ENCODE results near the gene ATP8A2. TPM values are rescaled to one million over a fixed set of nuclear protein-coding genes. Genes with fewer than 3 reads are reported as not detected.

ATP8A2 gene
- total and polyA plus RNA-seq, 2 of the 8 experiments (the other 6 are each of a cell fraction or from before 2014, with no cell fraction given): 2.4 to 8.3 TPM

DNA sequence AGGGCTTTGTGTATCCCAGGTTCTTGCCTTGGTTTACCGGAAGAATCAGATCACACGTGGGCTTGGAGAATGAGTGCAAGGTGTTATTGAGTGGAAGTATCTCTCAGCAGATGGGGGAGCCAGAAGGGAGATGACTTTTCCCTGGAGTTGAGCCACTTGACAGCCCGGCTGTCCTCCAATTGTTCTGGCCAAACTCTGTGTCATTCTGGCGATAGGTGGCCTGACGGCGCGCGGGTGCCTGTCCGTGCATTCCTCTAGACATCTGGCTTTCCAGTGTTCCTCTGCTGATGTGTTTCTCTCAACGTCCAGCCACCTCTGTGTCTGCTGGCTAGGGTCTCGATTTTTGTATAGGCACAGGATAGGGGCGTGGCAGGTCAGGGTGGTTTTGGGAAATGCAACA lies 498.2 kb downstream of the ATP8A2 start:
- Histone ChIP-seq H3K23ac (ENCODE audit: insufficient read length) (no peak overlapping the region), H2BK12ac (ENCODE audit: low read depth, low read length) (peak overlapping the region; percentile 18; the same call in 1 of the 2 replicates), H3K4ac (replicated peaks; ENCODE audit: insufficient read length, low read depth, low read length) (no peak overlapping the region), H3K23me2 (ENCODE audit: low read depth, low read length) (no peaks in the 10 kb centered on the region), H4K91ac (replicated peaks; ENCODE audit: insufficient read length, low read length) (no peak overlapping the region), H2AFZ (ENCODE audit: low read length) (no peak overlapping the region), H3K4me2 (ENCODE audit: insufficient read depth in 1 of 2, low read depth in 2 of 2, low read length in 2 of 2) (no peak overlapping the region), H3K27me3 (replicated peaks in 1 of 4; ENCODE audit: control insufficient read depth in 3 of 4, extremely low read depth in 1 of 4, insufficient read depth in 3 of 4, low read length in 3 of 4) (no peaks in the 10 kb centered on the region), H3K4me3 (ENCODE audit: extremely low read depth in 1 of 4, insufficient read depth in 2 of 4, low read depth in 3 of 4, low read length in 4 of 4) (no peak overlapping the region), H4K8ac (ENCODE audit: extremely low read depth, insufficient read depth, low read length) (no peak overlapping the region), H3K79me1 (ENCODE audit: low read depth, low read length) (no peaks in the 10 kb centered on the region), H3K9ac (replicated peaks in 1 of 4; ENCODE audit: extremely low read depth in 1 of 4, low read depth in 3 of 4, low read length in 3 of 4) (no peak overlapping the region), H3K4me1 (replicated peaks in 1 of 4; ENCODE audit: control insufficient read depth in 3 of 4, insufficient read depth in 4 of 4, low read length in 3 of 4) (peaks cover 0 to 17% (median under 1%) of the 10 kb centered on the region in 4 experiments; a peak in 3 of 7 replicates), H3K27ac (ENCODE audit: low read depth, low read length) (no peak overlapping the region), H3K56ac (replicated peaks; ENCODE audit: insufficient read length, low read depth, low read length) (no peak overlapping the region), H2BK120ac (replicated peaks; ENCODE audit: low read depth, low read length) (no peak overlapping the region), H2BK5ac (ENCODE audit: low read depth, low read length) (no peak overlapping the region), H4K5ac (ENCODE audit: insufficient read length, low read depth, low read length) (no peak overlapping the region), H2AK5ac (ENCODE audit: low read depth, low read length) (0 out of 2 replicates have a peak overlapping the region, but pooled peaks have one; percentile 2), H2BK15ac (ENCODE audit: low read length) (no peak overlapping the region), H2BK20ac (ENCODE audit: low read length) (no peak overlapping the region), H3K79me2 (ENCODE audit: control insufficient read depth in 1 of 2, insufficient read depth in 2 of 2, low read length in 2 of 2) (no peaks in the 10 kb centered on the region), H3K14ac (ENCODE audit: insufficient read length) (no peak overlapping the region), H3K9me3 (ENCODE audit: insufficient read depth in 2 of 2, low read depth in 1 of 2, low read length in 1 of 2) (no peaks in the 10 kb centered on the region), H4K20me1 (replicated peaks in 1 of 2; ENCODE audit: control insufficient read depth in 1 of 2, insufficient read depth in 2 of 2, low read length in 2 of 2) (no peaks in the 10 kb centered on the region), H3K18ac (ENCODE audit: extremely low read depth, low read length) (no peak overlapping the region; the same call in 1 of the 2 replicates), H3K36me3 (ENCODE audit: control insufficient read depth in 2 of 4, insufficient read depth in 4 of 4, low read length in 3 of 4) (no peaks in the 10 kb centered on the region)
- CTCF ChIA-PET (ENCODE audit: partially characterized antibody): no interaction called here
- POLR2A ChIA-PET (ENCODE audit: partially characterized antibody): no interaction called here
- DNase-seq (ENCODE audit: low read depth in 1 of 2, low spot score in 2 of 2) (no peak), FAIRE-seq (no peak)
- 89% methylated on average over 12 of the region's 12 CpGs; no CpG with 5 or more reads in 1 of the 2 experiments for WGBS, 2 experiments (ENCODE audit: extremely low coverage in 1 of 2, insufficient coverage in 1 of 2, insufficient read length in 1 of 2, insufficient replicate concordance in 2 of 2, low coverage in 1 of 2, low lambda C conversion rate in 2 of 2, missing lambda C conversion rate in 1 of 2)
- no peak for TF ChIP-seq POLR2A (IDR thresholded peaks at IDR 0.05; ENCODE audit: control extremely low read depth in 1 of 2, low read depth in 2 of 2, low read length in 2 of 2)
- TF ChIP-seq JUN (IDR thresholded peaks at IDR 0.05; ENCODE audit: low read depth, low read length): no peak

Data from H1 (cell line).